AG10803 (cell line): ENCODE measurements around the gene SCYGR3.
"Not testable (repeated sequence)": the region's sequence is repeated elsewhere in the genome, so short reads cannot be mapped to it uniquely, and the experiment has no call there.

ENCODE experiments used
- DNase-seq: peaks from one replicate; pipeline ENCODE4 v3.0.0; 2010; ENCODE audit warnings: low read depth
- H3K4me3 ChIP-seq: 2 replicates; pipeline ENCODE4 v1.5.1; 2011; ENCODE audit warnings: mild to moderate bottlenecking, low read length, control low read depth
- CTCF ChIP-seq: conservative IDR thresholded peaks from 2 replicates; pipeline ENCODE4 v1.5.1; 2011; ENCODE audit warnings: mild to moderate bottlenecking, low read length, control low read depth, inconsistent platforms

SCYGR3 gene

GRCh38 chr2:227602358-227602757 lies 12.3 kb downstream of the SCYGR3 start:
- H3K4me3 ChIP-seq: no peak overlapping the region
- TF ChIP-seq CTCF: no peak
- no peak for DNase-seq

GRCh38 chr2:227598835-227599503 lies 15.7 kb downstream of the SCYGR3 start, which contains the start of gene SCYGR2:
SCYGR2 (plus strand) TSS chr2:227598893; CDS start chr2:227598893, 0 bp downstream.
- not testable (repeated sequence) for DNase-seq, H3K4me3 ChIP-seq

- no peak overlapping the region for H3K4me3 ChIP-seq
- DNase-seq: no peak
- no peak for TF ChIP-seq CTCF
Observed at GRCh38 chr2:227597998-227598397, 16.6 kb downstream of the SCYGR3 start.

- TF ChIP-seq CTCF: no peak
- no peak for DNase-seq
- no peak overlapping the region for H3K4me3 ChIP-seq
Observed at GRCh38 chr2:227597036-227597435, 17.6 kb downstream of the SCYGR3 start.

GRCh38 chr2:227595797-227596196 lies 18.8 kb downstream of the SCYGR3 start:
- no peak for DNase-seq
- TF ChIP-seq CTCF: no peak
- H3K4me3 ChIP-seq: no peak overlapping the region

GRCh38 chr2:227592694-227593387 lies 21.8 kb downstream of the SCYGR3 start:
- no peak for DNase-seq
- no peak for TF ChIP-seq CTCF
- H3K4me3 ChIP-seq: no peak overlapping the region

GRCh38 chr2:227582369-227582768 lies 32.3 kb downstream of the SCYGR3 start:
- DNase-seq: no peak
- TF ChIP-seq CTCF: no peak

More at GRCh38 chr2:227582369-227582768, 32.3 kb downstream of the SCYGR3 start:
- H3K4me3 ChIP-seq: no peak overlapping the region
